Esophagus squamous epithelium (tissue), 5 donors: ENCODE data around the gene FSTL4. TPM values are rescaled to one million over a fixed set of nuclear protein-coding genes. Genes with fewer than 3 reads are reported as not detected.

Source experiments
- DNase-seq: peaks from one replicate; lab custom pipeline; 2025; lab: John Stamatoyannopoulos, UW
- H3K27ac ChIP-seq, 4 donors: fragments of 200-600 bp; sonication (generic); one replicate each; pipeline ENCODE4 v1.5.1; 2016 to 2019; ENCODE audit warnings: mild to moderate bottlenecking in 1 of 4
- H3K27me3 ChIP-seq, 4 donors: fragments of 200-600 bp; sonication (generic); 1 replicate in 3 of 4; 2 replicates in 1 of 4; pipeline versions ENCODE4 v1.5.1 to v1.6.0; 2017 to 2021; ENCODE audit warnings: antibody characterized with exemption in 1 of 4
- H3K36me3 ChIP-seq, 3 donors: fragments of 200-600 bp; sonication (generic); one replicate each; pipeline ENCODE4 v1.5.1; 2016 to 2019
- H3K4me1 ChIP-seq, 3 donors: fragments of 200-600 bp; sonication (generic); one replicate each; pipeline ENCODE4 v1.5.1; 2017 to 2019
- H3K4me3 ChIP-seq, 4 donors: fragments of 200-600 bp; sonication (generic); 1 replicate in 3 of 4; 2 replicates in 1 of 4; pipeline ENCODE4 v1.5.1; 2016 to 2019; ENCODE audit warnings: mild to moderate bottlenecking in 2 of 4, moderate library complexity in 1 of 4
- H3K9me3 ChIP-seq, 3 donors: fragments of 200-600 bp; sonication (generic); one replicate each; pipeline ENCODE4 v1.5.1; 2016 to 2019
- CTCF ChIP-seq, 6 experiments: fragments of 450-650 bp in 4 of 6; fragments of 200-600 bp in 2 of 6; sonication (generic) in 2 of 6; IDR thresholded peaks; one replicate each; pipeline ENCODE4 v1.5.1; 2016 to 2019; ENCODE audit warnings: antibody characterized with exemption in 6 of 6, mild to moderate bottlenecking in 4 of 6, moderate library complexity in 4 of 6
- POLR2A ChIP-seq, 4 donors: fragments of 450-650 bp; IDR thresholded peaks; one replicate each; pipeline ENCODE4 v1.6.1; 2017; ENCODE audit warnings: antibody characterized with exemption in 4 of 4, mild to moderate bottlenecking in 4 of 4, moderate library complexity in 3 of 4
- WGBS, 2 donors: methylation state at CpG; one replicate each; pipeline ENCODE4 v1.1.5; 2018; 5-methylcytosine and 5-hydroxymethylcytosine counted together
- intact Hi-C: fragments of 100-400 bp; cut with DNase I; formaldehyde crosslinking; loops from one replicate; pipeline ENCODE4 v1.15.0; 2022
- total RNA-seq, 4 donors: library from RNA; depleted of rRNA; stranded (reverse); fragments of >200 nt; gene quantifications; one replicate each; pipeline ENCODE4 v1.1.0, GENCODE V29; 2016
- donor health status: DM: yes; HTN: yes; CAD: no.

FSTL4 gene
- total RNA-seq, 4 donors from 2014 or later, result 0.53 to 4.1 (median 1.4) TPM

- WGBS, 2 donors, result 83 to 89% methylated on average over 7 to 11 of the region's 11 CpGs
- intact Hi-C loops, result no loop called here
- TF ChIP-seq CTCF (IDR thresholded peaks at IDR 0.05), result no peak
- no peak for TF ChIP-seq POLR2A (IDR thresholded peaks at IDR 0.05)
- DNase-seq, result no peak
- H3K27me3 ChIP-seq, result no peaks in the 10 kb centered on the region
- no peaks in the 10 kb centered on the region for H3K36me3 ChIP-seq
- no peak overlapping the region for H3K27ac ChIP-seq
- no peaks in the 10 kb centered on the region for H3K9me3 ChIP-seq
- no peaks in the 10 kb centered on the region for H3K4me1 ChIP-seq
- H3K4me3 ChIP-seq, result no peak overlapping the region
Measured at GRCh38 chr5:133510634-133511262, 101.6 kb downstream of the FSTL4 start.

GRCh38 chr5:133509742-133510079 is 102.6 kb downstream of the FSTL4 start:
- Histone ChIP-seq H3K27ac (no peak overlapping the region), H3K4me3 (no peak overlapping the region), H3K36me3 (no peaks in the 10 kb centered on the region), H3K9me3 (no peaks in the 10 kb centered on the region), H3K27me3 (no peaks in the 10 kb centered on the region), H3K4me1 (no peaks in the 10 kb centered on the region)
- TF ChIP-seq CTCF (IDR thresholded peaks at IDR 0.05), result no peak
- no peak for TF ChIP-seq POLR2A (IDR thresholded peaks at IDR 0.05)
- WGBS, 2 donors, result 44 to 68% methylated on average over 4 of the region's 4 CpGs
- DNase-seq, result no peak
- intact Hi-C loops, result no loop called here

GRCh38 chr5:133508845-133509741 is 103.2 kb downstream of the FSTL4 start:
- no peaks in the 10 kb centered on the region for H3K36me3 ChIP-seq
- no peak for DNase-seq
- no peaks in the 10 kb centered on the region for H3K27me3 ChIP-seq
- H3K4me1 ChIP-seq, result no peaks in the 10 kb centered on the region
- no peaks in the 10 kb centered on the region for H3K9me3 ChIP-seq
- whole genome bisulfite sequencing, 2 donors, result 57 to 86% methylated on average over 3 of the region's 3 CpGs
- H3K4me3 ChIP-seq, result no peak overlapping the region
- no peak overlapping the region for H3K27ac ChIP-seq
- intact Hi-C loops, result no loop called here
- TF ChIP-seq CTCF (IDR thresholded peaks at IDR 0.05) (no peak), POLR2A (IDR thresholded peaks at IDR 0.05) (no peak)

- Histone ChIP-seq H3K27ac (no peak overlapping the region), H3K4me1 (no peaks in the 10 kb centered on the region), H3K9me3 (no peaks in the 10 kb centered on the region), H3K4me3 (no peak overlapping the region), H3K36me3 (no peaks in the 10 kb centered on the region), H3K27me3 (no peaks in the 10 kb centered on the region)
- DNase-seq, result no peak
- TF ChIP-seq CTCF (IDR thresholded peaks at IDR 0.05) (no peak), POLR2A (IDR thresholded peaks at IDR 0.05) (no peak)
- 82 to 88% methylated on average over 5 of the region's 5 CpGs for WGBS, 2 donors
- intact Hi-C loops, result no loop called here
Measured at GRCh38 chr5:133508331-133508730, 104.0 kb downstream of the FSTL4 start.

- no peaks in the 10 kb centered on the region for H3K9me3 ChIP-seq
- H3K36me3 ChIP-seq, result no peaks in the 10 kb centered on the region
- 50 to 65% methylated on average over 5 of the region's 5 CpGs for WGBS, 2 donors
- no peaks in the 10 kb centered on the region for H3K27me3 ChIP-seq
- intact Hi-C loops, result no loop called here
- H3K4me3 ChIP-seq, result no peak overlapping the region
- TF ChIP-seq POLR2A (IDR thresholded peaks at IDR 0.05), result no peak
- no peak for TF ChIP-seq CTCF (IDR thresholded peaks at IDR 0.05)
- DNase-seq, result no peak
- no peak overlapping the region for H3K27ac ChIP-seq
- H3K4me1 ChIP-seq, result no peaks in the 10 kb centered on the region
Measured at GRCh38 chr5:133506181-133506580, 106.2 kb downstream of the FSTL4 start.
